Pancreas (tissue), 10 donors: ENCODE data around the gene POU5F2. TPM values are rescaled to one million over a fixed set of nuclear protein-coding genes. Genes with fewer than 3 reads are reported as not detected.

Experiments used
- ATAC-seq, 4 donors: fragments of 200-7000 bp; cut with Tn5 transposase; one replicate each; pipeline versions ENCODE4 v1.8.0 to v1.9.1; 2020; ENCODE audit warnings: mild to moderate bottlenecking in 4 of 4, moderate library complexity in 4 of 4
- DNase-seq, 6 donors: peaks; one replicate each; pipeline ENCODE4 v3.0.0-alpha.2; 2020
- FAIRE-seq: peaks from 2 replicates; lab custom pipeline; 2012; peaks lifted over from hg19 to GRCh38; lab: Jason Lieb, UNC
- H3K27ac ChIP-seq, 4 donors: fragments of 200-600 bp; sonication (generic); 1 replicate in 3 of 4; 2 replicates in 1 of 4; pipeline versions ENCODE4 v1.5.0 to v1.8.0; 2020
- H3K27me3 ChIP-seq, 4 donors: fragments of 200-600 bp; one replicate each; pipeline ENCODE4 v1.8.0; 2021
- H3K36me3 ChIP-seq, 3 donors: fragments of 200-600 bp; sonication (generic) in 1 of 3; one replicate each; pipeline versions ENCODE4 v1.5.0 to v1.8.0; 2020 to 2021
- H3K4me1 ChIP-seq, 3 donors: fragments of 200-600 bp; one replicate each; pipeline ENCODE4 v1.8.0; 2021
- H3K4me3 ChIP-seq, 4 donors: fragments of 200-600 bp; sonication (generic) in 2 of 4; one replicate each; pipeline versions ENCODE4 v1.5.0 to v1.8.0; 2020 to 2021
- H3K9me3 ChIP-seq, 4 donors: fragments of 200-600 bp; one replicate each; pipeline ENCODE4 v1.8.0; 2021
- CTCF ChIP-seq, 4 donors: fragments of 200-600 bp; sonication (generic) in 3 of 4; IDR thresholded peaks; one replicate each; pipeline versions ENCODE4 v1.5.0 to v1.8.0; 2021; ENCODE audit warnings: antibody characterized with exemption in 4 of 4
- whole genome bisulfite sequencing, 2 donors: extraction: QIAGEN DNeasy Blood & Tissue Kit; methylation state at CpG; one replicate each; pipeline ENCODE4 v1.1.7; 2013; 5-methylcytosine and 5-hydroxymethylcytosine counted together
- intact Hi-C, 3 donors: fragments of 100-400 bp; cut with DNase I; formaldehyde crosslinking; loops; one replicate each; pipeline versions ENCODE4 v1.11.1 to v1.14.2; 2022
- polyA plus RNA-seq, 2 donors: library from polyadenylated mRNA; stranded (reverse); fragments of 200-250 nt; gene quantifications; one replicate each; pipeline ENCODE4 v1.2.3, GENCODE V29; 2013
- total RNA-seq, 6 donors: library from RNA; stranded (reverse); fragmentation: NEBNext Ultra II Directional in 4 of 6; extraction: Animal tissue kit (Norgen Biotek cat#: 25700) in 4 of 6; gene quantifications; one replicate each; pipeline versions ENCODE4 v1.2.1 to v1.2.4, GENCODE V29; 2021 to 2023
- donor health status: healthy with polysubstance abuse.
- donor health status: DM: no; HTN: no; CAD: no; lungs with moderate emphysema.
- donor health status: DM: no; HTN: no; CAD: no.
- donor health status: control.
- donor health status: control.
- donor health status: Bipolar disorder and iron deficiency.
- donor health status: DM: yes; HTN: yes; CAD: no.
- donor health status: DM: no; HTN: no; CAD: no.
- donor health status: DM: no; HTN: no; CAD: no.
- donor health status: DM: yes; HTN: yes; CAD: no.

POU5F2 gene
- total and polyA plus RNA-seq, 8 donors: 0.05 to 1.2 (median 0.67) TPM

- 94 to 98% methylated on average over 1 of the region's 1 CpG for WGBS, 2 donors
- H3K9me3 ChIP-seq: no peaks in the 10 kb centered on the region
- no peak for TF ChIP-seq CTCF (IDR thresholded peaks at IDR 0.05)
- H3K4me3 ChIP-seq: no peak overlapping the region
- DNase-seq (no peak), FAIRE-seq (no peak), ATAC-seq (no peak)
- no peak overlapping the region for H3K27ac ChIP-seq
- no peaks in the 10 kb centered on the region for H3K27me3 ChIP-seq
- intact Hi-C loops: no loop called here
- no peaks in the 10 kb centered on the region for H3K4me1 ChIP-seq
- no peaks in the 10 kb centered on the region for H3K36me3 ChIP-seq
Measured at GRCh38 chr5:93748875-93749397, 7.5 kb upstream of the POU5F2 start.

- no peak overlapping the region for H3K4me3 ChIP-seq
- DNase-seq: no peak
- no peak for TF ChIP-seq CTCF (IDR thresholded peaks at IDR 0.05)
- H3K4me1 ChIP-seq: no peaks in the 10 kb centered on the region
- no peak for ATAC-seq
- intact Hi-C loops: no loop called here
- no peak overlapping the region for H3K27ac ChIP-seq
- H3K27me3 ChIP-seq: no peaks in the 10 kb centered on the region
- H3K36me3 ChIP-seq: no peaks in the 10 kb centered on the region
- no peaks in the 10 kb centered on the region for H3K9me3 ChIP-seq
- no peak for FAIRE-seq
Measured at GRCh38 chr5:93746406-93747056, 5.1 kb upstream of the POU5F2 start.

GRCh38 chr5:93736284-93736683, 5.1 kb downstream of the POU5F2 start:
- DNase-seq (no peak), ATAC-seq (no peak), FAIRE-seq (no peak)
- Histone ChIP-seq H3K4me3 (no peak overlapping the region), H3K9me3 (no peaks in the 10 kb centered on the region), H3K4me1 (no peaks in the 10 kb centered on the region), H3K36me3 (no peaks in the 10 kb centered on the region), H3K27me3 (no peaks in the 10 kb centered on the region), H3K27ac (no peak overlapping the region)
- 89 to 98% methylated on average over 2 of the region's 2 CpGs for WGBS, 2 donors
- intact Hi-C loops: no loop called here
- TF ChIP-seq CTCF (IDR thresholded peaks at IDR 0.05): no peak

GRCh38 chr5:93735378-93735777, 6.0 kb downstream of the POU5F2 start:
- Histone ChIP-seq H3K27ac (no peak overlapping the region), H3K36me3 (no peaks in the 10 kb centered on the region), H3K4me3 (no peak overlapping the region), H3K4me1 (no peaks in the 10 kb centered on the region), H3K27me3 (no peaks in the 10 kb centered on the region), H3K9me3 (no peaks in the 10 kb centered on the region)
- 92 to 96% methylated on average over 1 of the region's 1 CpG for WGBS, 2 donors
- DNase-seq (no peak), FAIRE-seq (no peak), ATAC-seq (no peak)
- TF ChIP-seq CTCF (IDR thresholded peaks at IDR 0.05): no peak
- intact Hi-C loops: no loop called here

- Histone ChIP-seq H3K27ac (no peak overlapping the region), H3K4me1 (no peaks in the 10 kb centered on the region), H3K36me3 (no peaks in the 10 kb centered on the region), H3K4me3 (no peak overlapping the region), H3K27me3 (no peaks in the 10 kb centered on the region), H3K9me3 (no peaks in the 10 kb centered on the region)
- ATAC-seq (no peak), FAIRE-seq (no peak), DNase-seq (no peak)
- intact Hi-C loops: no loop called here
- WGBS, 2 donors: 93 to 97% methylated on average over 3 of the region's 3 CpGs
- no peak for TF ChIP-seq CTCF (IDR thresholded peaks at IDR 0.05)
Measured at GRCh38 chr5:93731987-93732386, 9.4 kb downstream of the POU5F2 start.
